Left cardiac atrium (tissue), 4 donors: ENCODE data around the gene EXD3. TPM values are rescaled to one million over a fixed set of nuclear protein-coding genes. Genes with fewer than 3 reads are reported as not detected.
A peak's percentile ranks its signal among the peaks of the same experiment; 100 is the strongest.
"Not testable (repeated sequence)": the region's sequence is repeated elsewhere in the genome, so short reads cannot be mapped to it uniquely, and the experiment has no call there.

Source experiments
- ATAC-seq, 2 donors: fragments of 200-7000 bp; cut with Tn5 transposase; one replicate each; pipeline ENCODE4 v1.9.1; 2020; ENCODE audit warnings: mild to moderate bottlenecking in 2 of 2, moderate library complexity in 2 of 2
- DNase-seq: peaks from one replicate; pipeline ENCODE4 v3.0.0-alpha.2; 2020
- intact Hi-C, 2 donors: fragments of 100-400 bp; cut with DNase I; formaldehyde crosslinking; loops; one replicate each; pipeline versions ENCODE4 v1.14.1 to v1.15.1; 2022 to 2023
- total RNA-seq, 2 donors: library from RNA; stranded (reverse); fragmentation: NEBNext Ultra II Directional; extraction: Animal tissue kit (Norgen Biotek cat#: 25700); gene quantifications; one replicate each; pipeline ENCODE4 v1.2.1, GENCODE V29; 2021
- donor health status: DM: no; HTN: yes; CAD: no.
- donor health status: DM: no; HTN: yes; CAD: no; lungs with severe emphysema.
- donor health status: DM: yes; HTN: yes; CAD: no.
- donor health status: Dilated cardiomyopathy.

EXD3 gene
- total RNA-seq, 2 donors from 2014 or later: 8.0 to 11.7 TPM

- DNase-seq (peak; percentile 29), ATAC-seq (peak; percentile 33 to 70)
These were observed 5.6 kb downstream of the EXD3 start for GRCh38 chr9:137417161-137418021.

GRCh38 chr9:137416563-137417151, 6.3 kb downstream of the EXD3 start:
- ATAC-seq: no peak
- intact Hi-C loops: no loop called here
- no peak for DNase-seq

More at GRCh38 chr9:137417161-137418021, 5.6 kb downstream of the EXD3 start:
- intact Hi-C loops: no loop called here

DNA sequence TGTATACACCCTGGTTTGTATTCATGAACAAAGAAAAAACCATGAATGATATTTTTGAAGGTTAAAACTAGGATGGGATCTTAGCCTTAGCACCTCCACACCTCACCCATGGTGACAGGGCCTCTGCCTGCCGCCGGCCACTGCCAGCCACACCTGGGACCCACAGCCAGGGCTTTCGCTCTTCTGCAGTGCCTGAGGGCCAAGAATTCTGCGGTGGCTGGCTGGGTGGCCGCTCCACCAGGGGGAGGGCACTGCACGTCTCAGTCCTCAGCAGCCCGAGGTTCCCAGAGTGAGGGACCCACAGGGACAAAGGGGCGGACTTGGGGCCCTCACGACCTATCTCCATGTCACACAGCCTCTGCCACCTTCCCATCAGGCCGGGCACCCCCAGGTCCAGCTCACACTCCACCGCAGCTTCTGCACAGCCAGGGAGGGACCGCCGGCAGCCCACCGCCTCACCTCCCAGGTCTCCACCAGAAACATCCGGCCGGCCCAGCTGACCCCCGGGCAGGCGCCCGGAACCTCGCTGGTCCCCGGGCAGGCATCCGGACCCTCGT, 6.9 kb downstream of the EXD3 start:
- ATAC-seq: no peak
- intact Hi-C loops: no loop called here
- DNase-seq: no peak

- DNase-seq: no peak
- intact Hi-C loops: no loop called here
- ATAC-seq: no peak
These were observed 7.5 kb downstream of the EXD3 start for GRCh38 chr9:137415451-137415850.

DNA sequence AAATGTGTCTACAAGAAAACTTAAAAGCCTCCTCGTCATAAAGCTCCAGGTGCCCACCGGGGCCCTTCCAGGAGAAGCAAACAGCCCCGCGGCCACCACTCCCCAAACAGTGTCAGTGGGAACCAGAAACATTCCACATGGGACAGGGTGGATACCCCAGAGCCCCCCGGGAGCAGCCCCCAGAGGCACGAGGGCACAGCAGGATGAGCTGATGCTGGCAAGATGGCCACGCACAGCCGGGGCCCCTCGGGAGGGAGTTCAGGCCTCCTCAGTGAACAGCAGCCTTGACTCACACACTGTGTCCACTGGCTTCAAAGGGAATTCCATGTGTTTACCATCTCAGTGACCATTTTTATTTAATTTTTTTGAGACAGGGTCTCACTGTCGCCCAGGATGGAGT, 10.5 kb downstream of the EXD3 start:
- ATAC-seq (no peak), DNase-seq (no peak)
- intact Hi-C loops: no loop called here

GRCh38 chr9:137411645-137412380, 11.1 kb downstream of the EXD3 start:
- ATAC-seq (peak; percentile 16 to 42), DNase-seq (peak; percentile 85)
- intact Hi-C loops: no loop called here

DNA sequence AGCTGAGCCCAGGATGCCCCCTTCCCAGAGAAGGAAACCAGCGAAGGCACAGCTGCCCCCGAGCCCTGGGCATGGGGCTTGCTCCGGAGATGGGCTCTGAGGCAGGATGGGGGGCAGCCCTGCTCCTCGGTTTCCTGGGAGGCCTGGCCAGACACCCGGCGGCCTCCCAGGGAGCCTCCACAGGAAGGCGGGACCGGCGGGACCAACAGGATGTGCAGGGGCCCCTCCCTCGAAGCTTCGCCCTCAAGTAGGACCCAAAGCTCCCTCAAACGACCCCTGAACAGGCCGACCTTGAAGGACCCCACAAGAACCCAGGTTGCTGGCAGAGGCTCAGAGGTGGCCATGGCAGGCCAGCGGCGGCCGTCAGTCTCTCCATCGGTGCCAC, 11.7 kb downstream of the EXD3 start:
- ATAC-seq: peak in 1 of 2 donors; percentile 3
- DNase-seq: no peak
- intact Hi-C loops: no loop called here

DNA sequence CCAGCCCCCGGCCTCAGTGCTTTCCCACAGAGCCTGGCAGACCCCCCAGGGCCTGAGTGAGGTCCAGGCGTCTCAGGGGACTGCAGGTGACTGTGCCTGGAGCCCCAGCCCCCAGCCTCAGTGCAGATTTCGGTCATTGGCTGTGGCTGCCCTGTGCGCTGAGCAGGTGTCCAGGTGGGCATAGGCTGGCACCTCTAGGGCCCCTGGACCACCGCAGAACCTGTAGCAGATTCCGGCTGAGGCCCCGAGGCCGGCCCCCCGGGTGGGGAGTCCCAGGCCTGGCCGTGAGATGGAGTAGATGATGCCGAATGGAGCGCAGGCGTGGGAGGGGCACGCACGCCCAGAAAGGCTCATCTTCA, 12.1 kb downstream of the EXD3 start:
- intact Hi-C loops: no loop called here
- DNase-seq (no peak), ATAC-seq (no peak)

GRCh38 chr9:137410236-137410890, 12.6 kb downstream of the EXD3 start:
- intact Hi-C loops, DNase-seq, ATAC-seq: not testable (repeated sequence)

DNA sequence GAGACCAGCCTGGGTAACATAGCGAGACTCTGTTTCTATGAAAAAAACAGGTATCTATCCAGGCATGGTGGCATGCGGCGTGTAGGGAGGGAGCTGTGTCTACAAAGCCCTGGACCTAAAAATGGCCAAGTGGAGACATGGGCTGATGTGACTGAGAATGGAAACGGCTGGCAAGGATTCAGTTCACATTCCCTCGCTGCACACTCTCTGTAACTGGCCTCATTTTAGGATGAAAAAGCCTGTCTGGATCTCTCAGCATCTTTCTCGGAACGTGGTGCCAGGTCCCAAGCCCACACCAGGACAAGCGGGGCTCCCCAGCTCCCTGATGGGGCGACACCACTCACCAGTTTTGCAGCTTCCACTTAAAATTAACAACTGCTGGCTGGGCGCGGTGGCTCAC, 13.4 kb downstream of the EXD3 start:
- DNase-seq (no peak), ATAC-seq (no peak)
- intact Hi-C loops: loop anchor here (5.0 to 10.0 kb wide), 2 partner anchors 105 to 117 kb away; partner anchors contain the start of gene NRARP (in 1 of the 2)

- no peak for ATAC-seq
- no peak for DNase-seq
- intact Hi-C loops: loop anchor here (5.0 to 10.0 kb wide), 2 partner anchors 104 to 117 kb away; partner anchors contain the start of gene NRARP (in 1 of the 2)
These were observed 14.1 kb downstream of the EXD3 start for GRCh38 chr9:137408651-137409405.

DNA sequence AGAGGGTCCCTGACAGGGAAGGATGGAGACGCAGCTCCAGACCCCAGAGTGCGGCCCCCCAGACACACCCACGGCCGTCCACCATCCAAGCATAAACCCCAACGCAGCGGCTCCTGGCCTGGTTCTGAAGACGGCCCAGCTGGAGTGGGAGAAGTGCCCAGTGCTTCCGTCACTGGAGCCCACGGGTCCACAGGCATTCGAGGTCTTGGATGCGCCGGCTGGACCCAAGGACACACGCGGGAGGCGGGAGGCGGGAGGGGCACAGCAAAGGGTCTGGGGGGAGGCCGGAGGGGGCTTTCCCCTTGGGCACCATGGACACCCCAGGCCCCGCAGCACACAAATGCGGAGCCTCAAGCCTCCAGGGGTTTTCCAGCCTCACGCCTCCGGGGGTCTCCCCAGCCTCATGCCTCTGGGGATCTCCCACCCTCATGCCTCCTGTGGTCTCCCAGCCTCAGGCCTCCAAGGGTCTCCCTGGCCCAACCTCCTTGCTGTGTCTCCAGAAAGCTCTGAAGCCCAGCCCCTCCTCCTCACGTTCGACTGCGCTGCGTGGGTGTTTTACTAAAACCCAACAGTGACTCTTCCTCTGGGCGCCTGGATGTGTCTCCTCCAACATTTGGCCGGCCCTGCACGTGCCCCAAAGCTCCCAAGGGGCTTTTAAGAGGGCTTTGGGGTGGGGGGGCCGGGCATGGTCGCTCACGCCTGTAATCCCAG, 15.2 kb downstream of the EXD3 start:
- intact Hi-C loops: loop anchor here (5.0 to 10.0 kb wide), 2 partner anchors 103 to 115 kb away; partner anchors contain the start of gene NRARP (in 1 of the 2)
- DNase-seq (no peak), ATAC-seq (peak; percentile 27 to 54)

- peak; percentile 81 for DNase-seq
- intact Hi-C loops: loop anchor here (5.0 to 10.0 kb wide), 2 partner anchors 102 to 115 kb away; partner anchors contain the start of gene NRARP (in 1 of the 2)
- peak; percentile 91 to 92 for ATAC-seq
These were observed 15.9 kb downstream of the EXD3 start for GRCh38 chr9:137406876-137407589.

DNA sequence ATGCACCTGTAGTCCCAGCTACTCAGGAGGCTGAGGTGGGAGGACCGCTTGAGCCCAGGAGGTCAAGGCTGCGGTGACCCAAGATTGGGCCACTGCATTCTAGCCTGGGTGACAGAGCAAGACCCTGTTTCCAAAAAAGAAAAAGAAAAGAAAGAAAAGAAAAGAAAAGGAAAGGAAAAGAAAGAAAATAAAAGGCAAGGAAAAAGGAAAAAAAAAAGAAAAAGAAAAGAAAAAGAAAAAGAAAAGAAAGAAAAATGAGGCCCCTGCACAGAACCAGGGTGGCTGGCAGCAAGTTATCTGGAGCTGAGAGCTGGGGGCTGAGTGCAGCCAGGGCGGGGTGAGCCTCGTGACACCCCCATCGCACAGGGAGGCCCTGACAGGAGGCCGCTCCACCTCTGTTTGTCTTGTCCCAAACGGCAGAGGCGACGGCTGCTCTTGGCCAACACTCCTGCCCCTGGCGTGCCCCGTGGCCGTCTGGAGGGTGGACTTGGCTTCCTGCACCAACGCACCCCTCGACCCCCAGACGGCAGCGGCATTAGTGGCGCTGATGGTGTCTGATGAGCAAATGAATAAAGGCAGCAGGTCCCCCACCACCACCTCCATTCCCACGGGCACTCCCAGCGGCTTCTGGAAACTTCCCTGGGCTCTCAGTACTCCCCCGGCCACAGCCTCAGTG, 16.7 kb downstream of the EXD3 start:
- ATAC-seq (no peak), DNase-seq (no peak)
- intact Hi-C loops: loop anchor here (5.0 to 10.0 kb wide), 2 partner anchors 101 to 114 kb away; partner anchors contain the start of gene NRARP (in 1 of the 2)

- intact Hi-C loops: loop anchor here (5.0 to 10.0 kb wide), 2 partner anchors 101 to 113 kb away; partner anchors contain the start of gene NRARP (in 1 of the 2)
- ATAC-seq (no peak), DNase-seq (no peak)
These were observed 17.3 kb downstream of the EXD3 start for GRCh38 chr9:137405677-137406081.

GRCh38 chr9:137404961-137405567, 17.9 kb downstream of the EXD3 start:
- ATAC-seq: no peak
- intact Hi-C loops: loop anchor here (5.0 to 10.0 kb wide), 2 partner anchors 100 to 113 kb away; partner anchors contain the start of gene NRARP (in 1 of the 2)
- DNase-seq: no peak
